Hematopoietic multipotent progenitor cell treated with erythropoietin and hydrocortisone succinate and interleukin-3 and kit ligand, for 15 days (in vitro differentiated cells): ENCODE measurements around the gene ANAPC7.
"Not testable (repeated sequence)": the region's sequence is repeated elsewhere in the genome, so short reads cannot be mapped to it uniquely, and the experiment has no call there.

Experiments used
- DNase-seq: peaks from one replicate; pipeline ENCODE4 v3.0.0-alpha.2; 2015; ENCODE audit warnings: low spot score

Gene ANAPC7

DNA sequence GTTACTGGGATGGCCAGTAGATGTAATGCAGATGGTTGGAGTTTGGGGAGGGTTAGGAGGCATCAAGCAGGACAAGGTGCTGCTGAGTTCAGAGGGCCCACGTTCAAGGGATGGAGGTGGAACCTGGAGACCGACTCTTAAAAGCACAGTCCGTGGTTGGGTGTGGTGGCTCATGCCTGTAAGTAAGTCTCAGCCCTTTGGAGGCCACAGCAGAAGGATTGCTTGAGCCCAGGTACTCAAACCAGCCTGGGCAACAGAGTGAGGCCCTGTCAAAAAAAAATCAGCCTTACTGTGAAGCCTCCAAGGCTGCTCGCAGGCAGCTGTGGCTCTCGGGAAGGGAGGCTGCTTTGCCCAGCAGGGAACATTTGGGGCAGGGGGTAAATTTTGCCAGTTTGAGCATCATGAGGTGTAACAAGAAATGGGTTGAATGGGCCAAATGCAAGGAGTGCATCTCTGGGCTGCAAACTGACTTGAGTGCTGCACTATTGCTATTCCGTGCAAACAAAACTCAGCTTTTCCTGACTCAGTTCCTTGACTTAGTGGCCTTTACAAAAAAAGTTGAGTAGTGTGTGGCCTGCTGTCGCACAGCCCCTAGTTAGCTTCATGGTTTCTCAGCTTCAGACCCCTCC lies 55.0 kb downstream of the ANAPC7 start:
- DNase-seq: no peak

DNA sequence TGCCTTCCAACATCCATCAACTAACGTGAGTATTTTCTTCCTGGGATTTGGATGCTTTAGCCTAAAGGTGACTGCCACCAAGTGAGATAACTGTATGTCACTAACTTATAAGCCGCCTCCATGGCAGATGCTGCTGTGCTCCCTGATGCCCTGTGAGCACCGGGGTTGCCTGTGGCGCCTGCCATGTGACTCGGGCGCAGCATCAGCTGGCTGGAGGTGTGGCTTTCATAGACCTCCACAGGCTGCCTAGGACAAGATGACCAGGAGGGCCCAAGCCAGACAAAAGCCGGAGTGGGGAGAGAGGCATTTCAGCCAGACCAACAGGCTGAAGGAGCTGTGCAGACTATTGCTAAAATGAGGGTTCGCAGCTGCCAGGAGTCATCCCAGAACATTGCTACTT lies 55.7 kb downstream of the ANAPC7 start:
- no peak for DNase-seq

DNA sequence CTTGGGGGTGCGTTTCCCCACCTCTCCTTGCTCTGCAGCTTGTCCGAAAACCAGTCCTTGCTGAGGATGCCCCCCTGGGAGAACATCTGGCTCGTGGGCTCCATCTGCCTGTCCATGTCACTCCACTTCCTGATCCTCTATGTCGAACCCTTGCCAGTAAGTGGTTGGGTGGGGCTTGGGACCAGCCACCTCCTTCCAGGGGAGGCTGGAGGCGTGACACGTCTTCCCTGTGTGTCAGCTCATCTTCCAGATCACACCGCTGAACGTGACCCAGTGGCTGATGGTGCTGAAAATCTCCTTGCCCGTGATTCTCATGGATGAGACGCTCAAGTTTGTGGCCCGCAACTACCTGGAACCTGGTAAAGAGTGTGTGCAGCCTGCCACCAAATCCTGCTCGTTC lies 57.5 kb downstream of the ANAPC7 start:
- no peak for DNase-seq

DNA sequence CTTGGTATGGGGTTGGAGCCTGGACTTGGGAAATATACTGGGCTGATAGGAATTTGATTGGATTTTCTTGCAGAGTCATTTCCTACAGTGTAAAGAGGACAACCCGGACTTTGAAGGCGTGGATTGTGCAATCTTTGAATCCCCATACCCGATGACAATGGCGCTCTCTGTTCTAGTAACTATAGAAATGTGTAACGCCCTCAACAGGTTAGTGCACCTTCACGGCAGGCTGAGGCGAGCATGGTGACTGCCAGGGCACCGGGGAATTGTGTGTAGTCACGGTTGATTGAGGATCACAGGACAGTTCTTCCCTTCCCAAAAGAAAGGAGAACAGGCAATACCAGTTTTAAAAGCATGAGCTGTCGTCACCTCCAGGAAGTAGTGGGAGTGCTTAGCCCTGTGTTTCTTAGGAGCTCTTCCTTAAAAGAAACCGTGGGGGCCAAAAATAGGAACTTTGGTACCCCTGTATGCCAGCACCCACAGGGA lies 58.3 kb downstream of the ANAPC7 start:
- DNase-seq: no peak

DNA sequence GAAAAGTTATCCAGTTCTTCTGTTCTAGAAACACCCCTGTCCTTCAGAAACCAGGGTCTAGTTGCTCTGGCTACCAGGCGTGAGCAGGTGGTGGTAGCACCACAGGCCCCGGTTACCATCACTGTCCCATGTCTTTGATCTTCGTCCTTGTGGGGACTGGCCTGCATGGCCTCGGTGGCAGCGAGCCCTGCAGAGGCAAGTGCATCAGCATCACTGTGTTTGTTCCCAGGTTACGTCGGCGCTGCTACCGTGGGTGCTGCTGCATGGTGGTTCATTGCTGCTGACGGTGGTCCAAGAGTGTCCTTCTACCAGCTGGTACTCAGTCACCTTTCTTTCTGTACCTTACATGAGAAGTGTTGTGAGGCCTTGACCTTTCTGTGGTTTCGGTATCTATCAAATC lies 58.9 kb downstream of the ANAPC7 start:
- no peak for DNase-seq

DNA sequence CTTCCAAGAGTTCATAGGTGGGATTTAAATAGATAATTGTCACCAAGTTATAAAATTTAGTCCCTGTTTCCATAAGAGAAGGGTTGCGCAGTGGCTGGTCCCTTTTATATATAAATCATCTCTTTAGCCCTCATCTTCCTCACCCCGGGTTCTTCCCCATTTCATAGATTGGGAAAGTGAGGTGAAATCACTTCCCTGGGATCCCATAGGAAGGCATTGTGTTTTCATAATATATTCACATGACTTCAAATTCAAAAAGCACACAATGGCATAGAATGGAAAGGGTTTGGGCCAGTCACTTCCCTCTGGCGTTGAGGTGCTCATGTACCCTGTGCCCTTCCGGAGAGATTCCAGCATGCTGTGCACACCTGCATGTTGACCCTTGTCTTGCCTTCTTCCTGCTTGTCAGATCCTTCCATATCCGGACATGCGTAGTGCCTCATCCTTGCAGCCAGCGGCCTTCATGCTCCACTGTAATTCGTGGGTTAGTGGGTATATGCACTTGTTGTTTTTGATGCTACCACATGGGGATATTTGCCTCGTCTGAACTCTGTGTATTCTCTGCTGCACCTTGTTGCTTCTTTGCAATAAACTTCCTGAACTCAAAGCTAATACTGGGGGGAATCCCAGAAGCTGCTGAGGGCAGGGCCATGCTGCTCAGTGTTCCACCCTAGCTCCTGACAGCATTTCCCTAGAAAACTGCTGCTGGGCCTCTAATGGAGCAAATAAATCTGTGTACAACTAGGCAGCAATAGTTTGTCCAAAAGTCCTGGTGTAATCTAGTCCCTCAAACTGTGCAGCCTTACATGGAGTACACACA lies 59.6 kb downstream of the ANAPC7 start:
- DNase-seq: no peak

DNA sequence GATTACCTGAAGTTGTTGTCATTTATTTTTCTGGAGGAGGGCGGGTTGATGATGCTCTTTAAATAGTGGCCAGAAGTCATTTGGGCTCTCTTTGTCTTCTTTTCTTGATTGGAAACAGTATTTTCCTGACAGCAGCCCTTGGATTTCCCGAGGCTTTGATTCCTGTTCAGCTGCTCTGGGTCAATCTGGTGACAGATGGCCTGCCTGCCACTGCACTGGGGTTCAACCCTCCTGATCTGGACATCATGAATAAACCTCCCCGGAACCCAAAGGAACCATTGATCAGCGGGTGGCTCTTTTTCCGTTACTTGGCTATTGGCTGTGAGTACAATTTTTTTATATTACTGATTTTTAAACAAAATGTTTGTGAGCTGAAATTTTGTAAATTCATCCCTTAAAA lies 60.4 kb downstream of the ANAPC7 start:
- no peak for DNase-seq

DNA sequence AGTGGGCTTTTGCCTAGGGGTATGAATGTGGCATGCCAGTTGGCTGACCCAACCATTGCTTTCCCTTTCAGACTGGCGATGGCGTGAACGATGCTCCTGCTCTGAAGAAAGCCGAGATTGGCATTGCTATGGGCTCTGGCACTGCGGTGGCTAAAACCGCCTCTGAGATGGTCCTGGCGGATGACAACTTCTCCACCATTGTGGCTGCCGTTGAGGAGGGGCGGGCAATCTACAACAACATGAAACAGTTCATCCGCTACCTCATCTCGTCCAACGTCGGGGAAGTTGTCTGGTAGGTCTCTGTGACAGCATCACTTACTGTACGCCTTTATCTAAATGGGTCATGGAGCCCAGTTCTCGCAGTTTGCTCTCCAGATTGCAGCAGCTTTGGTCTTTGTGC lies 61.4 kb downstream of the ANAPC7 start:
- no peak for DNase-seq

DNA sequence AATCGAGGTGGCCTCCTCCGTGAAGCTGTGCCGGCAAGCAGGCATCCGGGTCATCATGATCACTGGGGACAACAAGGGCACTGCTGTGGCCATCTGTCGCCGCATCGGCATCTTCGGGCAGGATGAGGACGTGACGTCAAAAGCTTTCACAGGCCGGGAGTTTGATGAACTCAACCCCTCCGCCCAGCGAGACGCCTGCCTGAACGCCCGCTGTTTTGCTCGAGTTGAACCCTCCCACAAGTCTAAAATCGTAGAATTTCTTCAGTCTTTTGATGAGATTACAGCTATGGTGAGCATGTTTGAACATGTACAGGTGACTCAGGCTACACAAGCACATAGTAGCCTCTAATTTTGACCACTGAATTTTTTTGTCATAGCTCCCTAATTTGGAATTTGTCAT lies 62.8 kb downstream of the ANAPC7 start:
- DNase-seq: no peak

DNA sequence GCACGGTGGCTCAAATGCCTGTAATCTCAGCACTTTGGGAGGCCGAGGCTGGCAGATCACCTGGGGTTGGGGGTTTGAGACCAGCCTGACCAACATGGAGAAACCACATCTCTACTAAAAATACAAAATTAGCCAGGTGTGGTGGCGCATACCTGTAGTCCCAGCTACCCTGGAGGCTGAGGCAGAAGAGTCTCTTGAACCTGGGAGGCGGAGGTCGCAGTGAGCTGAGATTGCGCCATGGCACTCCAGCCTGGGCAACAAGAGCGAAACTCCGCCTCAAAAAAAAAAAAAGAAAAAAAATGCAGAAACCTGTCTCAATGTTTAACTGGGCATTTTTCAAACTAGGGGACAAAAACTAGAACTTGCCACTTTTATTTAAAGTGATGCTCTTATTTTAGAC lies 63.2 kb downstream of the ANAPC7 start:
- not testable (repeated sequence) for DNase-seq

DNA sequence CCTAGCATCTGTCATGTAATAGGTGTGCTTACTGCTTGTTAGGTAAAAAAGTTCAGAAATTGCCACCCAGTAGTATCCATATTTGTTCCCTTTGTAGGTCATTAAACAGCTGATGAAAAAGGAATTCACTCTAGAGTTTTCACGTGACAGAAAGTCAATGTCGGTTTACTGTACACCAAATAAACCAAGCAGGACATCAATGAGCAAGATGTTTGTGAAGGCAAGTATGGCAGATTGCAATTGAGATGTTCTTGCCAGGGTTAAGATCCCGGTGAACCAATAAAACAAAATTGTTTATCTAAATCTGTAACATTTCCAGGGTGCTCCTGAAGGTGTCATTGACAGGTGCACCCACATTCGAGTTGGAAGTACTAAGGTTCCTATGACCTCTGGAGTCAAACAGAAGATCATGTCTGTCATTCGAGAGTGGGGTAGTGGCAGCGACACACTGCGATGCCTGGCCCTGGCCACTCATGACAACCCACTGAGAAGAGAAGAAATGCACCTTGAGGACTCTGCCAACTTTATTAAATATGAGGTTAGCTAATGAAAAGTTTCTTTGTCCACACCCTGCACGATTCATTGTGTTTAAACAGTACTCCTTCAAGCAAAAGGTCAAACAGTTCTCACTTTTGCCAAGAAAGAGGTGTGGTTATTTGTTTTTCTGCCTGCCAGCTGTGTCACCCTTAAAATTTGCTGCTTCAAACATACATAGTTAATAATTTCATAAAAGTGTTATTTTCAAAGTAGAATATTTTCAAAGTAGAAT lies 64.1 kb downstream of the ANAPC7 start:
- no peak for DNase-seq

DNA sequence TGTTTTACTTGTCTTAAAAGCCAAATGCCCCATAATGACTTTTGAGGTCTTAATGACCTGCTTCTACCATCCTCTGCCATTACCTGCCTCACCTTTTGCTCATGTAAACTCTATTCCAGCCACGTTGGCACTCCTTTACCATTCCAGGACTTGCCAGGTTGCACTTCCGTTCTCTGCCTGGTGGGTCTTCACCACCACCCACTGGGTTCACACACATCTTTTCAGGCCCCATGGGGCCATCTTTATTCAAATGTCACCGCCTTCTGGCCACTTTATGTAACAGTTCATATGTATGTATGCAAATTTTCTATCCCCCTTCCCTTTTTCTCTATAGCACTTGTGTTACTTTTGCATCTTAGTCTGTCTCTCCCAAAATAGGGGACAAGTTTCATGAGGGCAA lies 64.8 kb downstream of the ANAPC7 start:
- DNase-seq: no peak

DNA sequence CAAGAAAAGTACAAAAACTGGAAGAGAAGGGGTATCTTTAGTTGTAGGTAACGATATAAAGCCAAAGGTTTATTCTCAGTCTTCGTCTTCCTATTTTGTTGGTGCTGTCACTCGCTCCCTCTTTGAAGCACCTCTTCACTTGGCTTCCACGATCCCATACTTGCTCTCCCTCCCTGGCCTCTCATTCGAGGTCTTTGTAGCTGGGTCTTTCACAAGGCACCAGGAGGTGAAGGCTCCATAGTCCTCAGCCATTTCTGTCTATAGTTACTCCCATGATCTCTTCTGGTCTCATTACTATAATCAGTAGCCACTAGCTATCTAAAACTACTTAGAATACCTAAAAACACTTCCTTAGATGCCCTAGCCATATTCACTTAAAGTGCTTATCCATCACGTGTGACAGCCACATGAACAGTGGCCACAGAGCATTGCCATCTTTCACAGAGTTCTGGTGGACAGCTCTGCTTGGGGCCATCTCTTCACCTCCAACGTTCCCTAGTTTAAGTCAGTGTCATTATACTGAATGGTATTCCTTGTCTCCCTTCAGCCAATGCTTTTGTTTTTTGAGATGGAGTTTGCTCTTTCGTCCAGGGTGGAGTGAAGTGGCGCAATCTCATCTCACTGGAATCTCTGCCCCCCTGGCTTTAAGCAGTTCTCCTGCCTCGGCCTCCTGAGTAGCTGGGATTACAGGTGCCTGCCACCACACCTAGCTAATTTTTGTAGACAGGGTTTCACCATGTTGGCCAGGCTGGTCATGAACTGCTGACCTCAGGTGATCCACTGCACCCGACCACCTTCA lies 65.4 kb downstream of the ANAPC7 start:
- DNase-seq: no peak

DNA sequence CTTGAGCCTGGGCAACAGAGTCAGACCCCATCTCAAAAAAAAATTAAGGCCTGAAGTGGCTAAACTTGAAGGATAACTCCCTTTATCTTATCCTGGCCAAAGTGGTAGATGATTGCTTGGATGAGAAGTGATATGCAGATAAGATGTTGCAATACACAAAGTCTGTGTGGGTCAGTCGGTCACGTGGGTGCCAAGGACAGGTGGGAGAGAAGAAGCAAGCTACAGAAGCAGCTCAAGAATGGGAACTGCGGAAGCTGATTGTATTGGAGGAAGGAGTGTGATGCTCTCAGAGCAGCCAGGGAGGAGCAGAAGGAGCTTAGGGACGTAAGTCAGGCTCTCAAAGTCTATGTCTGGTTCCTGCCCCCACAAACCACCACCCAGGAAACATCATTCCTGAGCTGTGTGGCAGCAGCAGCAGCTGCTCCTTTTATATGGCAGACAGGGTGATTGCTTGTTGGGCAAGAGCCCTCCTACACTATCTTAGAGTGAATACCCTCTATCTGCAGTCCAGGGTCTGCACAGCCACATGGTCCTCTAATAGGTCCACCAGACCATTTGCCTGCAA lies 67.9 kb downstream of the ANAPC7 start:
- no peak for DNase-seq

DNA sequence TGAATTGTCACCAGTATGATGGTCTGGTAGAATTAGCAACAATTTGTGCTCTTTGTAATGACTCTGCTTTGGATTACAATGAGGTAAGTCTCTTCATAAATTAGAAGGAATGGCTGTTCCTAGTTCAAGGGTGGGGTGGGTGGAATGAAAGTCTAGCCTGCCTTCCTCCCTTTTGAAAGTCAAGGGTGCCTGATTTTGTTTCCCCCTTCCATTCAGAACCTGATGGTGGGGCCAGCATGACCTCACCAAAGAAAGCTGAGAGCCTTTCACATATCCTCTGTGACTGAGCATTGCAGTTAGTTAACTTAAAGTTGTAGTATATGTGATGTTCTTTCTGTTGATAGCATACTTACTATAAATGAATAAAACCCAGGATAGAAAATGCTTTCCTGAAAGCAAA lies 70.3 kb downstream of the ANAPC7 start:
- DNase-seq: no peak

DNA sequence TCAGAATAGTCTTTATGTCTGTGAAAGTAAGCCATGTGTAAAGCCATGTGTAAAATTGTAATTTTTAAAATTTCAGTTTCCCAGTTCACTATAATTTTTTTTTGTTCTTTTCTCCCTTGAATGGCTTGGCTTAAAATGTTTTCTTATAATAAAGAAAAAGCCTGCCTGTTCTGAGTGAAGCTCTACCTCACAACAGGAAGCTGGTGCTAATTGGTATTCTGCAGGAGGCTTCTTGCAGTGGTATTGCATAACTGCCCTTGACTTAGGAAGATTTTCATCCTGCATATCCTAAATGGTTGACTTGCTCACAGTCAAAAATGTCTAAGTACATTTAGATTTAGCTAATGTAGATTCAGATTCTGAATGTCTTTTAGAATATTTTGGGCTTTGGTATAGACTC lies 73.0 kb downstream of the ANAPC7 start:
- DNase-seq: no peak

DNA sequence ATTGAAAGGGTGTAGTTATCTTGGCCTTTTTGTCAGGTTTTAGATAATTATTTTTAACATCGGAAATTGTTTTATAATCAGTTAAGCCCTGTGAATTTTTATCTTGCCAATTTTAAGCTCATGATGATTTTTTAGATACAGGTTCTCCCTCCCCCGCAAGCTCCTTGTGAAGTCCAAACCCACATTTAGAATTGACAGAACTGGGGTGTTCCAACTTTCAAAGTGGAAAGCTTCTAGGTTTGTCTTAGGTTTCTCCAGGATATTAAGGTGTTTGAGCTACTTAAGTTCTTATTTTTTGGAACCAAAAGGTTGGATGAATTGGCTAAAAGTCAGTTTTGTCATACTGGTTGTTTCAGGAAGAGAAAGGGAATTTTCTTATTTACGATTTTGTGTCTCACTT lies 73.4 kb downstream of the ANAPC7 start:
- no peak for DNase-seq

DNA sequence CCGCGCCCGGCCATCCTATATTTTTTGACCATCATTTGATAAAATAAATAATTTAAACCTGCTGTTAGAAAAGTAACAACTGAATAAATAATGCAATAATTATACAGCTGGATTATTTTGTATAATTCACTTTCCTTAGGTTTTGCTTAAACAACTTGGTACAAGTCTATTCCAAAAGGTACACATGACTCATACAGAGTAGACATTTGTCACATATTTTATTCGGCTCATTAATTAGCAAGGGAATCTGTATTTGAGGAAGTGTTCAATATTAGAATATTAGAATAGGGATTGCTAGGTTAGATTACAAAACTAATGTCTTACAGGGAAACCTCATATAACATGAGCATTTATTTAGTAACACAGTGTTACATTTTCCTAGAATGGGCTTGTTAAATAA lies 73.8 kb downstream of the ANAPC7 start:
- no peak for DNase-seq
